ENCODE measurements around the gene FUOM. TPM values are rescaled to one million over a fixed set of nuclear protein-coding genes. Genes with fewer than 3 reads are reported as not detected.

The FUOM gene
- total RNA-seq, 1 donor from 2014 or later: 32.2 TPM

DNA sequence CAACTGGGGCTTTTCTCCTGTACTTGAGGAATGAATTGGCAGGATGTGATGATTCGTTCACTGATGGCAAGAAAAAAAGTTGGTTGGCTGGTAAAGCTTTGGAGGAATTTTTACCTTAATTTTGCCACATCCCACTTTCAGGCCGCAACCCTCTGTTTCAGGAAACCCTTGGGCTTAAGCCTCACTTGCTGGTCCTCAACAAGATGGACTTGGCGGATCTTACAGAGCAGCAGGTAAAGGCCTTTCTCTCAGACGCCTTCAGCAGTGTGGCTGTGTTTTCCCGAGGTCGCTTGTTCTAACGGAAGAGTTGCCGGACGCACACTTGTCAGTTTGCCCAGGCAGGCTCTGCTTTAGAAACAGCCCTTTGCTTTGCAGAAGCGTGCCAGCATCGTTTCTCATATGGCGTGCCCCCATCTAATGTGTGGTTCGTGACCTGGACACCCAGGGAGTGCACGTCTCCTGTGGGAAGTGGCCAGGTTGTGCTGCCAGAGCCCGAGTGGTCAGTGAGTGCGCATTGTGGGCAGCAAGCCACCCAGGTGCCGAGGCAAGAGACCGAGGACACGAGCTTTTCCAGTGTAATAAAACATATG is 38.3 kb upstream of the FUOM start:
- Mint-ChIP-seq H3K4me1 (ENCODE audit: low read depth) (peaks cover 18% of the 10 kb centered on the region), H3K36me3 (ENCODE audit: low read depth) (peaks cover 11% of the 10 kb centered on the region), H3K27me3 (ENCODE audit: low read depth) (no peaks in the 10 kb centered on the region), H3K9me3 (ENCODE audit: low read depth) (no peaks in the 10 kb centered on the region), H3K4me3 (ENCODE audit: unreplicated experiment) (peak overlapping the region; percentile 94), H3K27ac (ENCODE audit: unreplicated experiment) (no peak overlapping the region)
- DNase-seq (ENCODE audit: low spot score): no peak
- TF ChIP-seq, protein P1, sequence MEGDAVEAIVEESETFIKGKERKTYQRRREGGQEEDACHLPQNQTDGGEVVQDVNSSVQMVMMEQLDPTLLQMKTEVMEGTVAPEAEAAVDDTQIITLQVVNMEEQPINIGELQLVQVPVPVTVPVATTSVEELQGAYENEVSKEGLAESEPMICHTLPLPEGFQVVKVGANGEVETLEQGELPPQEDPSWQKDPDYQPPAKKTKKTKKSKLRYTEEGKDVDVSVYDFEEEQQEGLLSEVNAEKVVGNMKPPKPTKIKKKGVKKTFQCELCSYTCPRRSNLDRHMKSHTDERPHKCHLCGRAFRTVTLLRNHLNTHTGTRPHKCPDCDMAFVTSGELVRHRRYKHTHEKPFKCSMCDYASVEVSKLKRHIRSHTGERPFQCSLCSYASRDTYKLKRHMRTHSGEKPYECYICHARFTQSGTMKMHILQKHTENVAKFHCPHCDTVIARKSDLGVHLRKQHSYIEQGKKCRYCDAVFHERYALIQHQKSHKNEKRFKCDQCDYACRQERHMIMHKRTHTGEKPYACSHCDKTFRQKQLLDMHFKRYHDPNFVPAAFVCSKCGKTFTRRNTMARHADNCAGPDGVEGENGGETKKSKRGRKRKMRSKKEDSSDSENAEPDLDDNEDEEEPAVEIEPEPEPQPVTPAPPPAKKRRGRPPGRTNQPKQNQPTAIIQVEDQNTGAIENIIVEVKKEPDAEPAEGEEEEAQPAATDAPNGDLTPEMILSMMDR (IDR thresholded peaks at IDR 0.05): no peak

DNA sequence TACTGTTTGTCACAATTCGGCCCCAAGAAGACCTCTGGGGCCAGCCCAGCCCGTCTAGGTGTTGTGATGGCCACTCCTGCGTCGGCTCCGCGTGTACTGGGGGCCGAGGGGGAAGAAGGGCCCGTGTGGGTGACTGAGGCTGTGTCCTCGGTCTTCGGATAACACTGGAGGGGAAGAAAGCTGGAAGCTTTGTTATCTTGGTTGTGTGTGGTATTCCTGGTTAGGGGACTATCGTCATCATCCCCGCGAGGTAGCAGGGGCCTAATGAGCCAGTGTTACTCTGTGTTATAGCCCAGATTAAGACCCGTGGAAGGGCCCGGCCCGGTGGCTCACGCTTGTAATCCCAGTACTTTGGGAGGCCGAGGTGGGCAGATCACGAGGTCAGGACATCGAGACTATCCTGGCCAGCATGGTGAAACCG is 37.0 kb upstream of the FUOM start:
- no peaks in the 10 kb centered on the region for H3K9me3 Mint-ChIP-seq (ENCODE audit: low read depth)
- DNase-seq (ENCODE audit: low spot score): no peak
- peak overlapping the region; percentile 94 for H3K4me3 Mint-ChIP-seq (ENCODE audit: unreplicated experiment)
- TF ChIP-seq, protein P1 (IDR thresholded peaks at IDR 0.05): no peak
- peaks cover 9% of the 10 kb centered on the region for H3K36me3 Mint-ChIP-seq (ENCODE audit: low read depth)
- peaks cover 18% of the 10 kb centered on the region for H3K4me1 Mint-ChIP-seq (ENCODE audit: low read depth)
- H3K27ac Mint-ChIP-seq (ENCODE audit: unreplicated experiment): peak overlapping the region; percentile 90
- no peaks in the 10 kb centered on the region for H3K27me3 Mint-ChIP-seq (ENCODE audit: low read depth)

DNA sequence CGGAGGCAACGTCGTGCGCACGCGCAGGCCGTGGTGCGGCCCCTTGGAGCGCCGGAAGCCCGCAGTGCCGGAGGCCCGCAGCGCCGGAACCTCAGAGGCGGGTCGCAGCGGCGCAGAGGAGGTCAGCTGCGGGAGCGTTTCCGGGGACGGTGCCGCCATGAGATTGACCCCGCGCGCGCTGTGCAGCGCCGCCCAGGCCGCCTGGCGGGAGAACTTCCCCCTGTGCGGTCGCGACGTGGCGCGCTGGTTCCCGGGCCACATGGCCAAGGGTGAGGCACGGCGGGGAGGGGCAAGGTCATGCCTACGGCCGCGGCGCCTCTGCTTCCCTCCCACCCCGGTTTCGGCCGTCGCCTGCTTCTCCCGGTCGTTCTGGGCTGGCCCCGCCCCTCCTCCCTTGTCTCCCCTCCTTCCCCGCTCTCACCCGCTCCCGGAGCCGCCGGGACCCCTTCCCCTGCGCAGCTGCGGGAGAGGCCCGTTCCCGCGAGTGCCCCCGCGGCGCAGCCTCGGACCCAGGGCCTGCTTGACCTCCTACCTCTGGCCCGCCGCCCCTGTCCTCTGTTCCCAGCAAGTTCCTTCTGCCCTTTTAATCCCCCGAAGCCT is 36.3 kb upstream of the FUOM start, which contains the start of gene MTG1:
TSS of gene MTG1 (plus strand) at position 94 of the 600 bp plus-strand sequence. CDS start at position 158, 64 bp downstream.
- peak within 1 kb of the TSS; percentile 90 for H3K27ac Mint-ChIP-seq (ENCODE audit: unreplicated experiment)

DNA sequence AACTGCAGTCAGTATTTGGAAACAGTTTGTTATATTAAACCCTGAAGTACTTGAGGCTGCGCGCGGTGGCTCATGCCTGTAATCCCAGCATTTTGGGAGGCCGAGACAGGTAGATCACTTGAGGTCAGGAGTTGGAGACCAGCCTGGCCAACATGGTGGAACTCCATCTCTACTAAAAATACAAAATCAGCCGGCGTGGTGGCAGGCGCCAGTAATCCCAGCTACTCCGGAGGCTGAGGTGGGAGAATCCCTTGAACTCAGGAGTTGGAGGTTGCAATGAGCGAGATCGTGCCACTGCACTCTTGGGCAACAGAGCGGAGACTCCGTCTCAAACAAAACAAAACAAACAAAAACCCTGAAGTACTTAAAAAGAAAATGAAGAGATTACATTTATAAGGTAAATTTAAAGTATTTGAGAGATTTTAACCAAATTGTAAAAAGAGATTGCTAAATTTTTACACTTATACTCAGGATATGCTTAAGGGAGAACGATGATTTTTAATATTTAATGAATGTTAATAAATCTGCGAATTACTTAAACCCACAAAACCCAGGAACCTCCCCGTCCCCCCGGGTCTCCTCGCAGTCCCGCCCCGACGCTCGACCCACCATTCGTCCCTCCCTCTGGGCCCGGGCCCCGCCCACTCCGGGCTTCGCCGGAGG is 35.7 kb upstream of the FUOM start:
- TF ChIP-seq, protein P1 (IDR thresholded peaks at IDR 0.05): no peak
- H3K4me3 Mint-ChIP-seq (ENCODE audit: unreplicated experiment): peak overlapping the region; percentile 94
- peak overlapping the region; percentile 45 for H3K27ac Mint-ChIP-seq (ENCODE audit: unreplicated experiment)
- H3K4me1 Mint-ChIP-seq (ENCODE audit: low read depth): peaks cover 18% of the 10 kb centered on the region
- H3K27me3 Mint-ChIP-seq (ENCODE audit: low read depth): no peaks in the 10 kb centered on the region
- H3K36me3 Mint-ChIP-seq (ENCODE audit: low read depth): peaks cover 7% of the 10 kb centered on the region
- no peaks in the 10 kb centered on the region for H3K9me3 Mint-ChIP-seq (ENCODE audit: low read depth)
- DNase-seq (ENCODE audit: low spot score): no peak

More for the DNA sequence above, 36.3 kb upstream of the FUOM start, which contains the start of gene MTG1:
- peak; percentile 97 for DNase-seq (ENCODE audit: low spot score)
- H3K9me3 Mint-ChIP-seq (ENCODE audit: low read depth): no peaks in the 10 kb centered on the region
- H3K4me1 Mint-ChIP-seq (ENCODE audit: low read depth): peaks cover 18% of the 10 kb centered on the region
- TF ChIP-seq, protein P1 (IDR thresholded peaks at IDR 0.05): peak; percentile 50
- H3K36me3 Mint-ChIP-seq (ENCODE audit: low read depth): peaks cover 7% of the 10 kb centered on the region
- no peaks in the 10 kb centered on the region for H3K27me3 Mint-ChIP-seq (ENCODE audit: low read depth)
- H3K4me3 Mint-ChIP-seq (ENCODE audit: unreplicated experiment): peak within 1 kb of the TSS; percentile 94

DNA sequence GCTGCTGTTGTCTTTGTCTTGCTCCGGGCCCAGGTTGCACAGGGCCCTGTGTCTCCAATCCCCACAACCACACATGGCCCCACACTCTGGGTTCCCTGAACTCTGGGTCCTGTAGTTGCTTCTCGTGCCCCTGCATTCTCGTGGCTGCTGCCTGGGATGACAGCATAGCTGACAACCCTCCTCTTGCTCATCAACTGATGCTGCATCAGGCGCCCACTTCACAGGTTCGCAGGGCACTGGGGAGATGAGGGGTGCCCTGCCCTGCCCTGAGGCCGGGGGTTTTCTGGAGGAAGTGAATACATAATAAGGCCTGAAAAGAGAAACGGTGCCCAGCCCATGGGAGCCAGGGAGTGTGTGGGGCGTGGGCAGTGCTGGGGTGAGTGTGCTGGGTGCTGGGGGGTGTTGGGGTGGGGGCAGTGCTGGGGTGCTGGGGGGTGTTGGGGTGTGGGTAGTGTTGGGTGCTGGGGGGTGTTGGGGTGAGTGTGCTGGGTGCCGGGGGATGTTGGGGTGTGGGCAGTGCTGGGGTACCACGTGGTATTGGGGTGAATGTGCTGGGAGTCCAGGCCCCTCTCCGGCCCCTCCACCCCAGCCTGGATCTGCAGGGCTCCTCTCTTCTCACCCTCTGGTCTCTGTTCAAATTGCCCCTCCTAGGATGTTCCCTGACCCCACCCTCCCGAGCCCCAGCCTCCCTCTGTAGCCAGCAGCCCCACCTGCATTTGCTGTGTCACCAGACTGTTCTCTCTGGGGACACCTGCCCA is 34.1 kb upstream of the FUOM start:
- H3K4me1 Mint-ChIP-seq (ENCODE audit: low read depth): peaks cover 18% of the 10 kb centered on the region
- DNase-seq (ENCODE audit: low spot score): no peak

More for the DNA sequence above, 34.1 kb upstream of the FUOM start:
- H3K27me3 Mint-ChIP-seq (ENCODE audit: low read depth): no peaks in the 10 kb centered on the region
- no peak overlapping the region for H3K27ac Mint-ChIP-seq (ENCODE audit: unreplicated experiment)
- TF ChIP-seq, protein P1 (IDR thresholded peaks at IDR 0.05): no peak
- H3K4me3 Mint-ChIP-seq (ENCODE audit: unreplicated experiment): no peak overlapping the region
- H3K36me3 Mint-ChIP-seq (ENCODE audit: low read depth): peaks cover under 1% of the 10 kb centered on the region
- no peaks in the 10 kb centered on the region for H3K9me3 Mint-ChIP-seq (ENCODE audit: low read depth)
